GM18907 (cell line): ENCODE data around the gene KNSTRN.

Experiments used
- ATAC-seq: cut with Tn5 transposase; IDR thresholded peaks from one replicate; pipeline ENCODE4 v1.9.1; 2021; ENCODE audit warnings: mild to moderate bottlenecking, moderate library complexity; ENCODE audit not compliant: unreplicated experiment

The KNSTRN gene, protein sequence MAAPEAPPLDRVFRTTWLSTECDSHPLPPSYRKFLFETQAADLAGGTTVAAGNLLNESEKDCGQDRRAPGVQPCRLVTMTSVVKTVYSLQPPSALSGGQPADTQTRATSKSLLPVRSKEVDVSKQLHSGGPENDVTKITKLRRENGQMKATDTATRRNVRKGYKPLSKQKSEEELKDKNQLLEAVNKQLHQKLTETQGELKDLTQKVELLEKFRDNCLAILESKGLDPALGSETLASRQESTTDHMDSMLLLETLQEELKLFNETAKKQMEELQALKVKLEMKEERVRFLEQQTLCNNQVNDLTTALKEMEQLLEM

DNA sequence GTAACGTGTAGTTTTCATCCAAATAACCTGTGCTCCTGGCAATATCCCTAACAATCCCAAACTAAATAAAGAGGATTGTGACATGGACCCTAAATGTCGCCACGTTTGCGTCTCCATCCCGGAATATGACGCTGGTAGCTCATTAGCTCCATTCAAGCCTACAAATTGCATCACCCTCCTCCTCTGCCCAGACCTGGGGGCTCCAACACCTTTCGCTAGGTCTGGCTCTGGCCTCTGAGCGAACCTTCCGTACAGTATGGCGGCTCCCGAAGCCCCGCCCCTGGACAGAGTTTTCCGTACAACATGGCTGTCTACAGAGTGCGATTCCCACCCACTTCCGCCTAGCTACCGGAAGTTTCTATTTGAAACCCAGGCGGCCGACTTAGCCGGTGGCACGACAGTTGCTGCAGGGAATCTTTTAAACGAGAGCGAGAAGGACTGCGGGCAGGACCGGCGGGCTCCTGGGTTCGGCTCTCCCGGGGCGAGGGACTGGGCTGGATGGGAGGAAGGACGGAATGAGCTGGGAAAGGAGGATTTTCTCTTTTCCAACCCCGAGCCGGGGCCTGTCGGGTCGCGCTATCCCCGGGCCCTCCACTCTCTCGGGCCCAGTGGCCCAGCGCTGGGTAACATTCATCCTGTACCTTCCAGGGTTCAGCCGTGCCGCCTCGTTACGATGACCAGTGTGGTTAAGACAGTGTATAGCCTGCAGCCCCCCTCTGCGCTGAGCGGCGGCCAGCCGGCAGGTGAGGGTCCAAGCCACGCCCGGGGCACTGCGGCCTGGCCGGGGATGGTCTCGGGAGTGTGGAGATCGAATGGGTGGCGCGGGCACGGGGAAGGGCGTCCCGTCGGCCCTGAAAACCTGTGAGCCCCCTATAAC is at the start of gene KNSTRN:
Gene KNSTRN, plus strand, starts transcription at position 142 of the 877 bp plus-strand sequence. Its CDS starts 115 bp downstream, at position 257.
- peak; percentile 93 for ATAC-seq

DNA sequence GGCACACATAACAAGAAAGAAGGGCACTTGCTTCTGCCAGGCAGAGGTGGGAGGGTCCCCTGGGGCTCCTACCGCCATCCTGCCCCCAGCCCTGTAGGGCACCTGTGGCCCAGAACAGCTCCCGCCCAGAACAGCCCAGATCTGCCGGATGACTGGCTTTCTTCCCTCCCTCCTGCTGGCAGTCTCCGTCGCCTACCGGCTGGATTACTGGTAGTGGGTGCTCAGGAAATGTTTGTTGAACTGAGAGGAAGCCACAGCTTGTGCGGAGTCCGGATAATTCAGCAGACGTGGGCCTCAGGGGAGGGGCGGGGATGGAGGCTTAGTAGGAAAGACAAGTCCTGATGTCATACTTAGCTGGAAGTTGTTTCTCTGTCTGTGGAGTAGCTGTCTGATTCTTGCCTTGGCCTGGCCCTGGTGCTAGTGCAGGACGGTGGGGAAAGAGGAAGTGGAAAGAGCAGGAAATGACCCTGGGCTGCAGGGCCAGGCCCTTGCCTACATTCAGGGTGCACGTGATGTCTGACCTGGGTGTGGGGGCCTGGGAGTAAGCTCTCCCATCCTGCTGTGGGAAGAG is 48.5 kb upstream of the KNSTRN start:
- no peak for ATAC-seq

DNA sequence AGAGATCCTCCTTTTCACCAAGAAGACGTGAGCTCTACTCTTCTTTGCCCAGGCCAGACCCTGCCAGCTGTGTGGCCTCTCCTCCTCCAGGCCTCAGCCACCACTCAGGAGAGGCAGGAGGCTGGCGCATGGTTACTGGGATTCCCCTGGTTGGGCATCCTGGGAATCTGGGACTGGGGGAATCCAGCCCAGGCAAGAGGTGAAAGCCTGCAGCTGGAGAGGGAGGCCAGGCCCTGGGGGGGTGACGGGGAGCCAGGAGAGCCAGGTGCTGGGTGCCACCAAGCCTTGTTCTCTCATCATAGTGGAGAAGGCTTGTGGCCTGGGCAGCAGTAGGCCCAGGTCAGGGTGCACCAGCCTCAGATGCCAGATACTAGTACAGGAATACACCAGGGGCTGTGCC is 48.0 kb upstream of the KNSTRN start:
- ATAC-seq = no peak

DNA sequence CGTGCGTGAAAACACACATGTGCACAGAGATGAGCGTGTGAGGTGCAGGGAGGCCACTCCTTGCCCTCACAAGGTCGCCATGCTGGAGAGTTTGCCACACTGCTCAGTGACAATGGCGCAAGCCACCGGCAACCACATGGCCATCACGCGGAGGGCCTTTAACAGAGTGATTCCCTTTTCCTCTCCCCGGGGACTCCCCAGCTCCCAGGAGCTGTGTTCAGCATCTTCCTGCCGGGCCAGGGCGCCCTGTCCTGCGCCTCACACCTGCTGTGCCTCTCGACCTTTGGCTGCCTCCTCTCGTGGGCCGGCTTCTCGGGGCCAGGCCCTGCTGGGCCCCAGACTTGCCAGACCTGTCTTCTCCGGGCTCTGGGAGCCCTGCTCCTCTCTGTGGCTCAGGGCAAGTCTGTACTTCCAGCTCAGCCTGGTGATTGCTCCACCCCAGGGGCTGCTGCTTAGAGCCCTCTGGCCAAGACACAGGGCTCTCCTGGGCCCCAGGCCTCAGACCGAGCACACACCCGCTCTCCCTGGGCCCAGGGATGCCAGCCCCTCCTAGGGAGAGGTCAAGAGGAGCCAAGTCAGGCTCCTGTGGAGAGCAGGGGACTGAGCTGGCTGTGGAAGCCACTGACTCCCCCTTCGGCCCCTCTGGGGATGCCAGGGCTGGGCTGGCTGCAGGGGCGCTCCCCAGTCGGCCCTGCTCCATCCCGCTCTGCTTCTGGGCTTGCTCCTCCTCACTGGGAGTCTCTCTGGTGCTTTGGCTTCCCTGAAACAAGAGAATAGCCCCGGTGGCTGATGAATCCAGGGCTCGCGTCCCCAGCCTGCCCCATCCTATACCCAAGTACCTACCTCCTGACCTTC is 47.4 kb upstream of the KNSTRN start:
- ATAC-seq = no peak

DNA sequence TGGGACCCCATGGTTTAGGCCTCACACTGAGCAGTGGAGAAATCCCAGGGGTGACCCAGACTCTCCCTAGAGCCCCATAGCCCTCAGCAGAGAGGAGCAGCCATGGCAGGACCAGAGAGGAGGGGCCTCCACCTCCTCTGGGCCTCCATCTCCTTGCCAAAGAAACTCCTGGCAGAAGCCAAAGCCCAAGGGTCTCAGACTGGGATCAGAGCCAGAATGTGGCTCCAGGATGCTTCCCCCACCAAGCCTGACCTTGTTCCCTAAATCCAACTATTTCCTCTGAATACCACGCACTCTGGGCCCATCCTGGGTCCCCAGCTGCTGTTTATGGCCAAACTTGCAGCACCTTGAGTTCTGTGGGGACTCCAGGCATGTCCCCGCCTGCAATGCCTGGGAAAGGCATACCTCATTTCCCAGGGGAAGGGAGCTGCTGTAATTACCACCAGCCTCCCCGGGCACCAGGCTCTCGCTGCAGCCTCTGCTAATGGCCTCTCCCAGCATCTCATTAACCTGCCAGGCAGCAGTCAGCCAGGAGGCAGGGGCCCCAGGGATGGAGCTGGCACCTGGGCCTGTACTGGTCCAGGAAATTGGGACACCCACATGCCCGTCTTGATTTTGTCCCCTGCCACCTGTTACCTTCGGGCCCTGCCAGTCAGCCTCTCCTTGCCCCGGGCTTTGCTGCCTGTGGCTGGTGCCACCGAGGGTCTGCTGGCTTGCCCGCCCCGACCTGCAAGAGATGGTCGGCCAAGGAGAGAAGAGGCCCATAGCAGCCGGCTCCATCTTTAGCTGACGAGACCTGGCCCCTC is 46.4 kb upstream of the KNSTRN start:
- ATAC-seq = no peak

DNA sequence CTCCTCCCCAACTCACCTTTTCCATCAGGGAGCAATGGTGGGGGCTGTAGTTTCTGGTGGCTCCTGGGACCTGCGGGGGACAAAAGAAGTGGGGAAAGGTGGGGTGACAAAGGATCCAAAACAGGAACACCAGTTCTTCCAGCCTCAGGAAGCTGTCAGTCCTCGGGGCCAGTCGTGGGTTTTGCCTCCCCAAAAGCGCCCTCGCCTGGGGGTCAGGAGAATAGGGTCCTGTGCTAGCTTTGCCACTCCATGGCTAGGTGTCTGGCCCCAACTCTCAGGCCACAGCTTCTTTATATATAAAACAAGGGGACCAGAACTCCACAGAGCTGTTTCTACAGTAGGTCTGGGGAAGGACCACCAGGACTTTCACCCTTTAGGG is 45.8 kb upstream of the KNSTRN start:
- ATAC-seq = no peak

DNA sequence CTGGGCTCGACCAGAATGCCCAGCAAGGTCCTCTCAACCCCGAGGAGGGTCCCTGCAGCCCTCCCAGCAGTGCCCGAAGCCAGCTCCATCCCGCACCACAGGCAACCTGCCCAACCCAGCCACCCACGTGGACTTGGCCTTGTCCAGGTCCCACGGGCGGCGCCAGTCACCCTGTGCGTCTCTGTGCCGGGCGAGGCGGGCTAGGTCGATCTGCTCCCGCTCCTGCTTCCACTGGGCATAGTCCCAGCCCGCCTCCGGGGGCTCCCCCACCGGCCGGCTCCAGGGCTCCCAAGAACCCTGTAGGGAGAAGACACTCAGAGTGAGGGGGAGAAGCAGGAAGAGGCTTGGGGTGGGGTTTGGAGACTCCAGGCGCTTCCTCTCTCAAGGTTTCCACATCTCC is 44.9 kb upstream of the KNSTRN start:
- no peak for ATAC-seq

DNA sequence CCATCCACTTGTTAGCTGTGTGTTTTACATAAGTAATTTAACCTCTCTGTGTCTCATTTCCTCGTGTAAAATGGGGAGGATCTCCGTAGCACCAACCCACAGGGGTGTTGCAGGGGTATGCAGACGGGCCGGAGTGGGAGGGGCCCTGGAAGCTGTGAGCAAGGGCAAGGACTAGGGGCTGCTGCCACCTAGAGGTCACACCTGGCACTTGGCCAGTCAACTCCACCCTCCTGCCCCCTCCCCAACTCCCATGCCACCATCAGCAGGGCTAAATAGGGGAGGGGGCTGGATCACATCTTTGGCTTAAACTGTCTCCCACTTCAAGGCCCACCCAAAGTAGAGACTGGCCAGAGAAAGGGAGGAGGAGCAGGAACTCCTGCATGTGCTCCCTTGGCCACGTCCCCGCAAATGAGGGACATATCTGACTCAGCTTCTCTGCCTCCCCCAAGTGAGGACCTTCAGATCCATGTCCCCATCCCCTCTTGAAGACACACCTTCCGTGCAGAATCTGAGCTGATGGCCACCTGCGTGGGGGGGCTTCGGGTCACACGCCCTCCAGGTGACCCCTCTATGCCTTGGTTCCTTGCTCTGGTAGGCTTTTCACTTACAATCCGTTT is 44.4 kb upstream of the KNSTRN start:
- peak; percentile 61 for ATAC-seq

DNA sequence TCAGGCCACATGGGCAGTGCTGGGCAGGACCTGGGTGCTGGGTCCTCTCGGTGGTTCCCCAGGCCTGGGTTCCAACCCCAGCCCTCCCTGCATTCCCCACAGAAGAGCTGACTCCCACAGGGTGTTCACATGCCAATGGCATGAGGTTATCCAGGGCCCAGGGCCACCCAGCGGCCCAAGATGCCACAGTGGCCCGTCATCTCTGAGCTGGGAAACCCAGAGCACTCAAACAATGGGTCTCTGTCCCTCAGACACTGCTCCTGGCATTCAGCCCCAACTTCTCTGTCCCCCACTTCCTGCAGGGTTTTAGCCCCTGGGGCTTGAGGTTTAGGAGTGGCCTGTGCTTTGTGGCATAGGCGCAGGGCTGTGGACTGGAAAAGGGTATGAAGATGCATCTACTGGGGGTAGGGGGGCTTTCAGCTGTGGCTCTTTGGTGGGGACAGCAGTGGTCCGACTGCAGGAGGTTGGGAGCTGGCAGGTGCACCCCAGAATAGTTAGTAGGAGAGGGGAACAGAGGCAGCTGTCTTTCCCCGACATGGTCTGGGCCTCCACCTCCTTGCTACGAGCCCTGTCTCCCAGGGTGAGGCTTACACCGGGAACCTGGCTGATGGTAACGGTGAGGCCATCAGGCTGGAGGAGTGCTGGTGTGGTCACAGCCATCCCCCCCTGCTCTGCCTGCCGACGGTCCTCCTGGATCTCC is 43.5 kb upstream of the KNSTRN start:
- no peak for ATAC-seq

DNA sequence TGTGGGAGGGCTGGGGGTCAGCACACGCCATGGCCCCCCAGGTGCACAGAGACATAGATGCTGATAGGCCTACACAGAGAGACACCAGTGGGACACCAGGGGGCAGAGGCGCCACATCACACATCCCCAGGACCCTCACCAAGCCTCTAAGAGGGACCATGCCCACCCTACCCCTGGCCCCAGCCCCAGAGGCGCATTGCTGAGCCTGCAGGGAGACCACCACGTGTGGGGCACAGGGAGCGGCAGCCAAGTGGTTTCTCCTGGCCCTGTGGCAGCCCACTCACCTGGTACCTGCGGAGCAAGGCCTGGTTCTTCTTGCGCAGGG is 42.9 kb upstream of the KNSTRN start:
- ATAC-seq = no peak

DNA sequence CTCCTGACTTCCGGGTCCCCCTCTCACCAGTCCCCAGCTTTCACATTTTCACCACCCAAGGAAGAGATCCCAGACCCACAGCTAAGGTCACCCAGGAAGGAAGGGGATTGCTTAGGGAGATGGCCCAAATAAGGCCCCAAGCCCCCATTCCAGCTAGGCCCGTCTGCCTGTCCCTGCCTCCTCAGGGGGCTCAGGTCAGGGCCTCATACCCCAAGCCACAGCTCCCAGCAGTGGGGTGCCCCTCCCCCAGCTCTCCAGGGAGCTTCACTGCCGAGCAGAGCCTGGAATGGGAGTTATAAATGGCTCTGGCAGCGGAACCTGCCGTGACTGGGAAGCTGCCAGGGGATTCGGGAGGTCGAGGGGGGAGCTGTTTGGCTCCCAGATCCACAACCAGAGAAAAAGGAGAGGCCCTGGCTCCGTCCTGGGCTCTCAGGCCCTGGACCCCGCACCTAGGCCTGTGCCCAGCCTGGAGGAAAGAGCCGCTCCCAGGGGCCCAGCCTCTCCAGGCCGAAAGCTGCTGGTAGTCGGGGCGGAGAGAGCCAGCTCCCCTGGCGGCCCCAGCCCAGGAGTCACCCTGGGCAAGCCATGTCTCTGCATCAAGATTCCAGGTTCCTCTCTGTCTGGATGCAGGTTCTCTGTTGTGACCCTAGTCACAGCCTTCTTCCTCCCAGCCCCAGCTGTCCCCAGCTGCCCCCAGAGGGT is 42.3 kb upstream of the KNSTRN start:
- no peak for ATAC-seq

DNA sequence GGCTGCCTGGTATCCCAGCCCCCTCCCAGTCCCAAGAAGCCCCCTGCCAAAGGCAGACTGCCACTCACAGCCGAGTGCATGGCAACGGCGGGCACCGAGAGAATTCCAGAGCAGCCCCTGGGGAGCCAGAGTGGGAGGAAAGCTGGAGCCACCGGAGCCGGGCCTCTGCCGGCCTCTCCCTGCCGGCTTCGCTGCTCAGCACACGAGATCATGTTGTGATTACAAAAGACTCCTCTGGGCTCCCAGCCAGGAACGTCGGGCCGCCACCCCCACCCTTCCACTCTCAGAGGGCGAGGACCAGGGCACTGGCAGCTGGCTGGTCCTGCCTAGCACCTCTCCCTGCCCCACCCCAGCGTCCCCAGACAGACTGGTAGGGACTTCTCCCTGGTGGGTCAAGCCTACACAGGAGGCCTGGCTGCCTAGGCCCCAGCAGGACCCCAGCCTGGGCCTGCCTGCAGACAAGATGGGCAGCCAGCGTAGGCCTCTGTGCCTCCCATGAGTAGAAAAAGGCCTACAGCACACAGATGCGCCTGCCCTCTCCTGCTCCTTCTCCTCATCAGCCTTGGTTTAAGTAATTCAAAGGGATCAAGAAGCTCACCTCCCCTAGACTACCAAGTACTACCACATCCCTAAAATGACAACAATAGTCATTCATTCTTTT is 41.7 kb upstream of the KNSTRN start, which contains the start of gene CCDC9B:
Gene CCDC9B, minus strand, starts transcription at position 200 of the 661 bp plus-strand sequence. Its CDS starts 120 bp downstream, at position 80.
- no peak for ATAC-seq

DNA sequence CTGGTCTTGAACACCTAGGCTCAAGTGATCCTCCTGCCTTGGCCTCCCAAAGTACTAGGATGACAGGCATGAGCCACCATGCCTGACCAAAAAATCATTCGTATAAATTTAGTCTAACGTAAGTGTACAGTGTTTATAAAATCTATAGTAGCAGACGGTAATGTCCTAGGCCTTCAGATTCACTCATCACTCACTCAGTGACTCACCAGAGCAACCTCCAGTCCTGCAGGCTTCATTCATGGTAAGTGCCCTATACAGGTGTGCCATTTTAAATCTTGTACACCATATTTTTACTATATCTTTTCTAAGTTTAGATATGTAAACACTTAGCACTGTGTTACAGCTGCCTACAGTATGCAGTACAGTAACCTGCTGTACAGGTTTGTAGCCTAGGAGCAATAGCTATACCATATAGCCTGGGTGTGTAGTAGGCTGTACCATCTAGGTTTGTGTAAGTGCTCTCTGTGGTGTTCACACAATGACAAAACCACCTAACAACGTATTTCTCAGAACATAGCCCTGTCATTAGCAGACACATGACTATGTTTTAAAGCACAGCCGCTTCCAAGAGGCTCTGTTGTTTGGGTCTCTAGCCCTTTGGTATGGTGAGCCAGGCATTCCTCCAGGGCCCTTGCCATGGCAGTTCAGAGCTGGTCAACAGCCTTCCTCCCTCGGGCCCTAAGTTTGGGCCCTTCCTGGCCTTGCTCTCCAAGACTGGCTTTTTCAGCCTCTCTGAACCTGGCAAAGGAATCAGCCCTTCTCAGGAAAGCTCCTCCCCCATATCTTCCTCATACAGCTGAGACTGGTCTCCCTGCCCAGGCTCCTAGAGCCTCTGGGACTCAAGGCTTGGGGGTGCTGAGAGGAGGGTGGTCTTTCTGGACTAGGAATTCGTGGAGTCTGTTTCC is 39.9 kb upstream of the KNSTRN start:
- ATAC-seq = no peak

DNA sequence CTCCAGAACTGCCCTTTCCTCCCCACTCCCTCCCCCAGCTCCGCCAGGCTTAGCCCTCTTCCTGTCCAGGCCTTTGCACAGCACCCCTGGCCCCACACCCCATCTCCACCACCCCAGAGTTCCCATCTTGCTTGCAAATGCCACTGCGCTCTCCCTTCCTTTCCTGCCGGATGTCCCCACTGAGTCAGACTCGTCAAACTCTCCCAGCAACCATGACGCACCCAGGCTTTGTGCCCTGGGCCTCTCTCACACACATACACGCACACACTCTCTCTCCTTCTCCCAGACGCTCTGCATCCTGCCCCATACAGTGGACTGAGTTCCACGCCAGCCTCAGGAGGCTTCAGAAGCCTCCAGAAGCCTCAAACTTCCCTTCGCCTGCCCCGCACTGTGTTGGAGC is 39.0 kb upstream of the KNSTRN start:
- ATAC-seq = no peak

DNA sequence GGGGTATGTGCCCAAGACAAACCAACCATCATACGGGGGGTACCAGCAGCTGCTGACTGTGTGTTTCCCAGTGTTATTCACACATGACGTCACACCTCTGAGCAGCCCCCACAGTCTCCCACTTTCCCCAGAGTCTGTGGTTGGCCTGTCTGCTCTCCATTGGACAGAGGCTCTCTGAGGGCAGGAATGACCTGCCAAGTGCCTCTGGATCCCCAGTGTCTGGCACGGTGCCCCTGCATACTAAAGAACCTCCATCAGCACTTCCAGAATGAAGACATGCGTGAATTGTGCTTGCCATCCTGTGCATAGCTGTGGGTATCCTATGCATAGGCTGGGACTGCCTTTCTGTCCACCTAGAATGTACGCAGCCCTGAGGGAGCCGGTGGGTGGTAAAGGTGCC is 38.3 kb upstream of the KNSTRN start:
- no peak for ATAC-seq

DNA sequence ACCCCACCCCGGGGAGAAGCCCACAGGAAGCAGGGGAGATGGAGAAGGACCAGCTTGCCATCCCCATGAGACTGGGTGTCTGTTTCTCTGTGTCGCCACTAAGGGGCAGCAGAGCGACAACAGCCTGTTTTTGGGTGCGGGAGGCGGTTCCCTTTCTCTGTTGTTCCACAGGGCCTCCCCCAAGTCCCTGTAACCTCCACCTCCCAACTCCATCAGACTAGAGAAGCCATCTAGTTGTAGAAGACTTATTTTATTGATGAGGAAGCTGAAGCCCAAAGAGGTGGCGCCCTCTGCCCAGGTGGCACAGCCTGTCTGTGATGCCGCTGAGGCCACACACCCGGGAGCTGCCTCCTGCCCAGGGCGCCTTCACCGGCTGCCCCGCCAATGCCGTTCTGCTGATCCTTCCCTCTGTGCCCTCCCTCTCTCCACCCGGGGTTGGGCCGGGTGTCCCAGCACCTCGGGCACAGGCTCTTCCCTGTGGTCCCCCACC is 37.8 kb upstream of the KNSTRN start:
- ATAC-seq = peak; percentile 43
